ENCODE results near the gene TRABD2A.

TRABD2A gene

GRCh38 chr2:84911135-84911678 lies 30.3 kb upstream of the TRABD2A start:
- peaks cover 18% of the 10 kb centered on the region for H3K4me1 Mint-ChIP-seq
- H3K36me3 Mint-ChIP-seq (ENCODE audit: low read depth) = peaks cover 41% of the 10 kb centered on the region
- H3K9me3 Mint-ChIP-seq = no peaks in the 10 kb centered on the region
- TF ChIP-seq CTCF (IDR thresholded peaks at IDR 0.05; ENCODE audit: unreplicated experiment in 3 of 3) = no peak
- no peak overlapping the region for H3K4me3 Mint-ChIP-seq
- H3K27ac Mint-ChIP-seq = no peak overlapping the region
- no peaks in the 10 kb centered on the region for H3K27me3 Mint-ChIP-seq (ENCODE audit: low read depth)

GRCh38 chr2:84908948-84909713 lies 28.2 kb upstream of the TRABD2A start:
- Mint-ChIP-seq H3K4me3 (peak overlapping the region; percentile 90 to 95 (median 93)), H3K4me1 (peaks cover 18% of the 10 kb centered on the region), H3K27me3 (ENCODE audit: low read depth) (peaks cover 3% of the 10 kb centered on the region), H3K36me3 (ENCODE audit: low read depth) (peaks cover 41% of the 10 kb centered on the region), H3K9me3 (no peaks in the 10 kb centered on the region), H3K27ac (peak overlapping the region in 2 of 3 experiments; percentile 32 to 36)
- TF ChIP-seq CTCF (IDR thresholded peaks at IDR 0.05; ENCODE audit: unreplicated experiment in 3 of 3) = no peak

GRCh38 chr2:84906900-84907714 lies 26.2 kb upstream of the TRABD2A start:
- no peak for TF ChIP-seq CTCF (IDR thresholded peaks at IDR 0.05; ENCODE audit: unreplicated experiment in 3 of 3)
- H3K36me3 Mint-ChIP-seq (ENCODE audit: low read depth) = peaks cover 38% of the 10 kb centered on the region
- peaks cover 10% of the 10 kb centered on the region for H3K27me3 Mint-ChIP-seq (ENCODE audit: low read depth)
- H3K4me1 Mint-ChIP-seq = peaks cover 18% of the 10 kb centered on the region
- peak overlapping the region; percentile 90 to 95 (median 93) for H3K4me3 Mint-ChIP-seq
- no peaks in the 10 kb centered on the region for H3K9me3 Mint-ChIP-seq
- H3K27ac Mint-ChIP-seq = peak overlapping the region; percentile 86 to 96 (median 91)

GRCh38 chr2:84906108-84906899 lies 25.4 kb upstream of the TRABD2A start:
- no peaks in the 10 kb centered on the region for H3K9me3 Mint-ChIP-seq
- peaks cover 18% of the 10 kb centered on the region for H3K4me1 Mint-ChIP-seq
- H3K36me3 Mint-ChIP-seq (ENCODE audit: low read depth) = peaks cover 38% of the 10 kb centered on the region
- TF ChIP-seq CTCF (IDR thresholded peaks at IDR 0.05; ENCODE audit: unreplicated experiment in 3 of 3) = no peak
- H3K27ac Mint-ChIP-seq = peak overlapping the region; percentile 86 to 96 (median 91)
- H3K27me3 Mint-ChIP-seq (ENCODE audit: low read depth) = peaks cover 10% of the 10 kb centered on the region
- peak overlapping the region; percentile 90 to 95 (median 93) for H3K4me3 Mint-ChIP-seq

- peak in 1 of 3 experiments; percentile 20 for TF ChIP-seq CTCF (IDR thresholded peaks at IDR 0.05; ENCODE audit: unreplicated experiment in 3 of 3)
- no peaks in the 10 kb centered on the region for H3K9me3 Mint-ChIP-seq
Measured at GRCh38 chr2:84905181-84906107, 24.6 kb upstream of the TRABD2A start, which contains the start of gene TMSB10. TSS of gene TMSB10 (plus strand) at chr2:84905656.

More at GRCh38 chr2:84905181-84906107, 24.6 kb upstream of the TRABD2A start, which contains the start of gene TMSB10:
- peak within 1 kb of the TSS; percentile 95 to 99 (median 95) for H3K4me3 Mint-ChIP-seq
- peaks cover 25% of the 10 kb centered on the region for H3K4me1 Mint-ChIP-seq
- peaks cover 10% of the 10 kb centered on the region for H3K27me3 Mint-ChIP-seq (ENCODE audit: low read depth)
- H3K27ac Mint-ChIP-seq = peak within 1 kb of the TSS; percentile 91 to 100 (median 96)
- peaks cover 38% of the 10 kb centered on the region for H3K36me3 Mint-ChIP-seq (ENCODE audit: low read depth)
